ENCODE data around the gene UBN2. TPM values are rescaled to one million over a fixed set of nuclear protein-coding genes. Genes with fewer than 3 reads are reported as not detected.

Gene UBN2
- total RNA-seq, 1 experiment from 2014 or later, result 14.8 TPM

GRCh38 chr7:139292821-139293220, 61.8 kb downstream of the UBN2 start:
- no peak overlapping the region for H3K27ac ChIP-seq (ENCODE audit: low read depth, low read length)
- intact Hi-C loops (cut with micrococcal nuclease), result no loop called here
- H4K20me1 ChIP-seq (ENCODE audit: insufficient read depth), result no peaks in the 10 kb centered on the region
- TF ChIP-seq POLR2AphosphoS5 (IDR thresholded peaks at IDR 0.05; ENCODE audit: low read depth, low read length) (no peak), POLR2A (IDR thresholded peaks at IDR 0.05; ENCODE audit: borderline replicate concordance, extremely low read depth, insufficient read depth, insufficient read length) (no peak), ATF3 (IDR thresholded peaks at IDR 0.05) (no peak)
- H3K4me1 ChIP-seq (ENCODE audit: control insufficient read depth in 1 of 2, insufficient read depth in 2 of 2, low read length in 2 of 2), result no peaks in the 10 kb centered on the region
- ChIA-PET CTCF (no interaction called here), RAD21 (ENCODE audit: low non-redundant PET in 1 of 2, low total read pairs in 2 of 2, uncharacterized antibody in 2 of 2, unreplicated experiment in 2 of 2) (no interaction called here), POLR2A (no interaction called here)
- no TSS peak for BruUV-seq (replicated peaks)
- H2AFZ ChIP-seq (ENCODE audit: low read depth, low read length, poor library complexity, severe bottlenecking), result no peak overlapping the region
- H3K79me2 ChIP-seq (ENCODE audit: insufficient read depth, low read length), result no peaks in the 10 kb centered on the region
- no peak overlapping the region for H3K4me3 ChIP-seq (replicated peaks in 1 of 2; ENCODE audit: low read depth in 1 of 2, low read length in 2 of 2)
- H3K27me3 ChIP-seq (ENCODE audit: insufficient read depth, low read length), result no peaks in the 10 kb centered on the region
- no peaks in the 10 kb centered on the region for H3K36me3 ChIP-seq (ENCODE audit: control insufficient read depth in 1 of 2, insufficient read depth in 2 of 2, low read length in 2 of 2)
- H3K9ac ChIP-seq (ENCODE audit: low read length), result no peak overlapping the region
- H3K9me3 ChIP-seq (ENCODE audit: control insufficient read depth in 1 of 2, insufficient read depth in 1 of 2, low read depth in 1 of 2, low read length in 2 of 2), result no peaks in the 10 kb centered on the region
- ATAC-seq, result no peak
- no peak overlapping the region for H3K4me2 ChIP-seq (ENCODE audit: low read length)
- no peaks in the 10 kb centered on the region for H3K9me2 ChIP-seq (ENCODE audit: insufficient read depth)
- DNase-seq (ENCODE audit: low read depth, low spot score), result no peak

GRCh38 chr7:139293534-139293933, 62.5 kb downstream of the UBN2 start:
- intact Hi-C loops (cut with micrococcal nuclease), result no loop called here
- BruUV-seq (replicated peaks), result no TSS peak
- Histone ChIP-seq H4K20me1 (ENCODE audit: insufficient read depth) (no peaks in the 10 kb centered on the region), H3K4me2 (ENCODE audit: low read length) (no peak overlapping the region), H3K36me3 (ENCODE audit: control insufficient read depth in 1 of 2, insufficient read depth in 2 of 2, low read length in 2 of 2) (no peaks in the 10 kb centered on the region), H2AFZ (ENCODE audit: low read depth, low read length, poor library complexity, severe bottlenecking) (no peak overlapping the region), H3K27ac (ENCODE audit: low read depth, low read length) (no peak overlapping the region), H3K27me3 (ENCODE audit: insufficient read depth, low read length) (no peaks in the 10 kb centered on the region), H3K4me3 (replicated peaks in 1 of 2; ENCODE audit: low read depth in 1 of 2, low read length in 2 of 2) (no peak overlapping the region), H3K79me2 (ENCODE audit: insufficient read depth, low read length) (no peaks in the 10 kb centered on the region), H3K9ac (ENCODE audit: low read length) (no peak overlapping the region), H3K4me1 (ENCODE audit: control insufficient read depth in 1 of 2, insufficient read depth in 2 of 2, low read length in 2 of 2) (no peaks in the 10 kb centered on the region), H3K9me2 (ENCODE audit: insufficient read depth) (no peaks in the 10 kb centered on the region), H3K9me3 (ENCODE audit: control insufficient read depth in 1 of 2, insufficient read depth in 1 of 2, low read depth in 1 of 2, low read length in 2 of 2) (no peaks in the 10 kb centered on the region)
- CTCF ChIA-PET, result no interaction called here
- POLR2A ChIA-PET, result no interaction called here
- RAD21 ChIA-PET (ENCODE audit: low non-redundant PET in 1 of 2, low total read pairs in 2 of 2, uncharacterized antibody in 2 of 2, unreplicated experiment in 2 of 2), result no interaction called here
- DNase-seq (ENCODE audit: low read depth, low spot score), result no peak
- ATAC-seq, result no peak
- TF ChIP-seq EZH2 (IDR thresholded peaks at IDR 0.05), result no peak
- TF ChIP-seq TCF7L2 (IDR thresholded peaks at IDR 0.05; ENCODE audit: borderline replicate concordance, extremely low read depth, insufficient read depth, insufficient read length), result no peak
- no peak for TF ChIP-seq JUND (IDR thresholded peaks at IDR 0.05)
- no peak for TF ChIP-seq ZBTB33 (IDR thresholded peaks at IDR 0.05; ENCODE audit: extremely low read depth, insufficient replicate concordance, low read length)
- no peak for TF ChIP-seq RAD21 (IDR thresholded peaks at IDR 0.05; ENCODE audit: low read depth)
- no peak for TF ChIP-seq CTCF (IDR thresholded peaks at IDR 0.05 in 2 of 3, conservative IDR thresholded peaks at IDR 0.05 in 1 of 3; ENCODE audit: borderline replicate concordance in 1 of 3, insufficient read depth in 1 of 3, low read depth in 2 of 3, low read length in 2 of 3)
- TF ChIP-seq REST (IDR thresholded peaks at IDR 0.05; ENCODE audit: low read depth), result no peak
- TF ChIP-seq EZH2phosphoT487 (IDR thresholded peaks at IDR 0.05; ENCODE audit: borderline replicate concordance), result no peak
- TF ChIP-seq SIN3A (IDR thresholded peaks at IDR 0.05; ENCODE audit: low read depth), result no peak
- TF ChIP-seq ELF1 (IDR thresholded peaks at IDR 0.05; ENCODE audit: borderline replicate concordance, low read depth), result no peak
- TF ChIP-seq SRF (IDR thresholded peaks at IDR 0.05; ENCODE audit: low read depth), result no peak
